ENCODE data around the gene GMIP.
"Not testable (repeated sequence)": the region's sequence is repeated elsewhere in the genome, so short reads cannot be mapped to it uniquely, and the experiment has no call there.

Gene GMIP

GRCh38 chr19:19634516-19635312 lies 8.7 kb downstream of the GMIP start:
- no peak for DNase-seq

GRCh38 chr19:19633711-19634515 lies 9.5 kb downstream of the GMIP start:
- no peak for DNase-seq

- no peak for DNase-seq
These were observed 10.8 kb downstream of the GMIP start for GRCh38 chr19:19632661-19633060.

- DNase-seq, result no peak
These were observed 12.1 kb downstream of the GMIP start for GRCh38 chr19:19631346-19631745.

GRCh38 chr19:19630426-19630825 lies 13.0 kb downstream of the GMIP start:
- no peak for DNase-seq

- no peak for DNase-seq
These were observed 13.4 kb downstream of the GMIP start for GRCh38 chr19:19630062-19630414.

- DNase-seq, result peak; percentile 38
These were observed 14.8 kb downstream of the GMIP start for GRCh38 chr19:19628501-19629134.

GRCh38 chr19:19627621-19628500 lies 15.6 kb downstream of the GMIP start, which contains the start of gene LPAR2:
Gene LPAR2 (minus strand): TSS chr19:19628220. CDS start chr19:19627275, 945 bp downstream.
- peak; percentile 59 for DNase-seq

- DNase-seq, result no peak
These were observed 16.7 kb downstream of the GMIP start for GRCh38 chr19:19626516-19627472.

GRCh38 chr19:19624032-19624570 lies 19.4 kb downstream of the GMIP start:
- no peak for DNase-seq

- no peak for DNase-seq
These were observed 20.1 kb downstream of the GMIP start for GRCh38 chr19:19623383-19623782.

- DNase-seq, result no peak
These were observed 23.6 kb downstream of the GMIP start for GRCh38 chr19:19619849-19620210.

GRCh38 chr19:19619181-19619848 lies 24.1 kb downstream of the GMIP start:
- no peak for DNase-seq

- peak; percentile 98 for DNase-seq
These were observed 25.0 kb downstream of the GMIP start, which contains the start of gene PBX4 for GRCh38 chr19:19618219-19619051. Gene PBX4 (minus strand): TSS chr19:19618687. CDS start chr19:19618629, 58 bp downstream.

- DNase-seq, result peak; percentile 38
These were observed 28.4 kb downstream of the GMIP start for GRCh38 chr19:19615086-19615485.

- DNase-seq, result no peak
These were observed 30.0 kb downstream of the GMIP start for GRCh38 chr19:19613506-19613905.

GRCh38 chr19:19610376-19611202 lies 32.9 kb downstream of the GMIP start:
- DNase-seq, result no peak

GRCh38 chr19:19606686-19607085 lies 36.8 kb downstream of the GMIP start:
- not testable (repeated sequence) for DNase-seq

- peak; percentile 27 for DNase-seq
These were observed 37.4 kb downstream of the GMIP start for GRCh38 chr19:19606021-19606420.

Data from stimulated activated naive CD4-positive, alpha-beta T cell treated with Interleukin-2 at 50 U/mL for 16 hours (primary cell).